Left lobe of liver (tissue), 2 donors: ENCODE results near the gene CALR3. TPM values are rescaled to one million over a fixed set of nuclear protein-coding genes. Genes with fewer than 3 reads are reported as not detected.
A peak's percentile ranks its signal among the peaks of the same experiment; 100 is the strongest.
"Not testable (repeated sequence)": the region's sequence is repeated elsewhere in the genome, so short reads cannot be mapped to it uniquely, and the experiment has no call there.

Experiments
- ATAC-seq: fragments of 200-7000 bp; cut with Tn5 transposase; one replicate; pipeline ENCODE4 v1.9.1; 2020; ENCODE audit warnings: mild to moderate bottlenecking, moderate library complexity
- DNase-seq: peaks from one replicate; pipeline ENCODE4 v3.0.0-alpha.2; 2020; ENCODE audit warnings: low spot score
- total RNA-seq: library from RNA; stranded (reverse); gene quantifications from one replicate; pipeline ENCODE4 v1.2.1, GENCODE V29; 2021
- donor health status: DM: no; HTN: no; CAD: no; lungs with moderate emphysema.
- donor health status: DM: no; HTN: yes; CAD: no.

Gene CALR3, protein sequence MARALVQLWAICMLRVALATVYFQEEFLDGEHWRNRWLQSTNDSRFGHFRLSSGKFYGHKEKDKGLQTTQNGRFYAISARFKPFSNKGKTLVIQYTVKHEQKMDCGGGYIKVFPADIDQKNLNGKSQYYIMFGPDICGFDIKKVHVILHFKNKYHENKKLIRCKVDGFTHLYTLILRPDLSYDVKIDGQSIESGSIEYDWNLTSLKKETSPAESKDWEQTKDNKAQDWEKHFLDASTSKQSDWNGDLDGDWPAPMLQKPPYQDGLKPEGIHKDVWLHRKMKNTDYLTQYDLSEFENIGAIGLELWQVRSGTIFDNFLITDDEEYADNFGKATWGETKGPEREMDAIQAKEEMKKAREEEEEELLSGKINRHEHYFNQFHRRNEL
- not detected for total RNA-seq

DNA sequence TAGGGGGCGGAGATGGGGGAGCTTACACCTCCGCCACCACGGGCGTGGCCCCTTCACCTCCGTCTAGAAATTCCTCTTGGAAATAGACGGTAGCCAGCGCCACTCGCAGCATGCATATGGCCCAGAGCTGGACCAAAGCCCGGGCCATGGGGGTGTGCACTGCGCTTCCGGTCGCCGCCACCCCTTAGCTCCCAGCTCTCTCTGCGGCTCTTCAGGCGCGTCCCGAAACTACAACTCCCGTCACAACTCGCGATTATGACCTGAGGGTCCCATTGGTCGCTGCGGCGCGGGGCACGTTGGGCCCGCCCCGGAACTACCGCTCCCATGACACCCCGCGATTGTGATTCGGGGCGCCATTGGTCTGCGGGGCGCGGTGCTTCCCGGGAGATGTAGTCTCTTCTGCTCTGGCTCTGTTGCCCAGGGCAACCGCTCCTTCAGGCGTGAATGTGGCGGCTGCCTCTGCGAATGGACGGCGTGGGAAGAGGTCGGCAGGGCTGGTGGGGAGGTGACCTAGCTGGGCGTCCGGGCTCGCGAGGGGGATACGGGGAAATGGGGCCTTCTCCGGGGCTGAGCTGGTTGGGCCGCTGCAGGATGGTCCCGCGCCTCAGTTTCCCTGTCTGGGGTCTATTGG, at the start of gene CALR3, which contains the start of gene C19orf44:
Gene CALR3, minus strand, starts transcription at position 186 of the 631 bp plus-strand sequence. Its CDS starts 38 bp downstream, at position 148.
Gene C19orf44, plus strand, starts transcription at position 413 of the 631 bp plus-strand sequence. CDS start 4,399 bp downstream, outside the sequence.
- DNase-seq (peak; percentile 99), ATAC-seq (peak; percentile 94)

DNA sequence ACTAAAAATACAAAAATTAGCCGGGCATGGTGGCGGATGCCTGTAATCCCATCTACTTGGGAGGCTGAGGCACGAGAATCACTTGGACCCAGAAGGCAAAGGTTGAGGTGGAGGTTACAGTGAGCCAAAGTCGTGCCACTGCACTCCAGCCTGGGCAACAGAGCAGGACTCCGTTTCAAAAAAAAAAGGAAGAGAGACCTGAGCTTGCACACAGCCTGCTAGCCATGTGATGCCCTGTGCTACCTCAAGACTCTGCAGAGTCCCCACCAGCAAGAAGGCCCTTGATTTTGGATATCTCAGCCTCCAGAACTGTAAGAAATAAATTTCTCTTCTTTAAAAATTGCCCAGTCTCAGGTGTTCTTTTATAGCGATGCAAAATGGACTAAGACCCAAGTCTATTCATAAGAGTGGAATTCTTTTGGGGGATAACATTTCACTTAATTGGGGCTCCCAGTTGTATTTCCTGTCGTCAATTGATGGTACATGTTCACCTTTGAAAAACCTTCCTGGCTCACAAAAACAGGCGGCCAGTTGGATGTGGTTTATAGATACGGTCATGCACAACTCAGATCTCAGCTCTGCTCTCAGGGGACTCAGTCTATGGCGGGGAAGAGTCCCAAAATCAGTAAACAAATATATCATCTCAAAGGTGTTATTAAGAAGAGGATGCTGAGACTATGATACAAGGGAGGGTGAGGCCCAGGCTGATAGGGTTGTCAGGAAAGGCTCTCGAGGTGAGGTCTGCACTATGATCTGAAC, 48.7 kb upstream of the CALR3 start:
- DNase-seq (no peak), ATAC-seq (no peak)

DNA sequence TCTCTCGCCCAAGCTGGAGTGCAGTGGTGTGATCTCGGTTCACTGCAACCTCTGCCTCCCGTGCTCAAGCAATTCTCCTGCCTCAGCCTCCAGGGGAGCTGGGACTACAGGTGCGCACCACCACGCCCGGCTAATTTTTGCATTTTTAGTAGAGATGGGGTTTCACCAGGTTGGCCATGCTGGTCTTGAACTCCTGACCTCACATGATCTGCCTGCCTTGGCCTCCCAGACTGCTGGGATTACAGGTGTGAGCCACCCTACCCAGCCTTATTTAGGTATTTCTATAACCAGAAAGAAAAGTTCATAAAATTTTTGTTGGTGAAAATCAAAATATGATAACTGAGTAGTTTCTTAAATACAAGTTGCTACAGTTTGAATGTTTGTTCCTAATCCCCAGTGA, 47.8 kb upstream of the CALR3 start:
- not testable (repeated sequence) for DNase-seq, ATAC-seq

DNA sequence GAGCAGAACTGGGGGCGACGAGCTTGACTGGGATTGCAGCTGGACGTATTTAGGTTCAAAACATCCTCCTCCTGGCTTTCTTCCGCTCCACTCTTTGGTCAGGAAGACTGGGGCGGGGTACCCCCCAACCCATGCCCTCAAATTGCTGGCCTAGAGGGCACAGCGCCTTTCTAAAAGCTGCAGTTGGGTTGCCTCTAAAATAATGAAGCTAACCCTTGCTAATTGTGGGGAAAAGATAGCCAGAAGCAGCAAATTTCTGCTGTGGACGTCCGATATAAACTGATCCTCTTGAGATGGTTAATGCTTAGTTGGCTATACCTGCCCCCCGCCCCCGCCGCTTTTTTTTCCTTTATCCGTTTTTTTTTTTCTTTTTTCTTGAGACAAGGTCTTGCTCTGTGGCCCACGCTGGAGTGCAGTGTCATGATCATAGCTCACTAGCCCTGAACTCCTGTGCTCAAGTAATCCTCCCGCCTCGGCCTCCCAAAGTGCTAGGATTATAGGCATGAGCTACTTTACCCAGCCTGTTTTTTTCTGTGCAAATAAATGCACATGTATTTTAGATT, 47.0 kb upstream of the CALR3 start:
- DNase-seq (no peak), ATAC-seq (no peak)

DNA sequence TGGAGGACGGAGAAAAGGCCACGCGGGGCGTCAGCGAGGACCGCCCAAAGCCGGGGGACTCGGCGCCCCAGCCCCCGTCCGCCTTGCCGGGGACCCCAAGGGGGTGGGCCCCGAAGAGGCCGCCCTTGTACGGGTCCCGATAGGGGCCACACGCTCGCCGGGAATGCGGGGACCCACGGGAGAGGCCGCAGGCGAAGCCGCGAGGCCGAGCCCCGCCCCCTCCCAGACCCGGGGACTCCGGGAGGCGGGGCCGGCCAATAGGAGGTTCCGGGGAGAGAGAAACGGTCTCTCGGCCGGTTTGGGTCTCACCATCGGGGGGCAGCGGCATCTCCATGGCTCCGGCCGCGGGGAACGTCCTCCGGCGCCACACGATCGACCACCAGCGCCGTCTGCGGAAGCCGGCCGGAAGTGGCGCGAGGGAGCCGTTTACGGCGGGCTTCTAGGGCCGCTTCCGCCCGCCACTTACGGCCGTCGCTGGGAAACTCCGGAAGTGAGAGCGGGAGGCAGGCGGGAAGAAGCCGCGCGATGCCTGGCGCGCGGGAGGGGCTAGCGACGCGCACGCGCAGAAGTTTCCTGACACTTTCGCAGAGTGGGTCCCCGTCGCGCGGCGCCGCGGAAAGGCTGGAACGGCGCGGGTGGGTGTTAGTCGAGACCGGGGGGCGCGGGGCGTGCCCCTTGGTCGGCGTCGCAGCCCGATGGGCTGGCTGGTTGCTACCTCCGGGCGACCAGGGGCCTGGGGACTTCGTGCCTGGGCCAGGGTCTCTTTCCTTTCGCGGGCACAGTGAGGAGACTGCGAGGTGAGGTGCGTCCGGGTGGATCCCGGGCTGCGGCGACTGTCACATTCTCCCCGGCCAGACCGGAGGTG, 46.3 kb upstream of the CALR3 start, which contains the start of gene CHERP:
Gene CHERP, minus strand, starts transcription at position 393 of the 865 bp plus-strand sequence. Its CDS starts 59 bp downstream, at position 334.
- DNase-seq (peak; percentile 97), ATAC-seq (peak; percentile 87)

DNA sequence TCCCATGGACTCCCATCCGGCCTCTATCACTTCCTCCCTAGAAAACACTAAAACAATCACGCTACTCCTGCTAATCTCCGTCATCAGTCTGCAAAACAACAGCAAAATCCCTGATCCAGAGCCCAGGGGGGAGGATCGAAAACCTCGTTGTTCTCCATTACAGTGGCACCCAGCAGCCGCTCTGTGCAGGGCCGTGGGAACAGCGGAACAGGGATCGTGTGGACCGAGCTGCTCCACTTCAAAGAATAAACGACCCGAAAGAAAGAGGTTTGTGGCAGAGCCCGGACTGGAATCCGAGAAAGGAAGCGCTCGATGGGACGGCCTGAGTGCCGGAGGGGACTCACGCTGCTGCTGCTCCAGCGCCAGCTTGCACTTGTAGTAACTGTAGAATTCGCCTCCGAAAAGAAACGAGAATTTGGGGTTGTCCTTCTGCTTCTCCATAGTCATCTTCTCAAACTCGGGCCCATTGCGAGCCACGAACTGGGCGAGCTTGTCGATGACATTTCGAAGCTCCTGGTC, 45.6 kb upstream of the CALR3 start:
- ATAC-seq = peak; percentile 3
- no peak for DNase-seq

DNA sequence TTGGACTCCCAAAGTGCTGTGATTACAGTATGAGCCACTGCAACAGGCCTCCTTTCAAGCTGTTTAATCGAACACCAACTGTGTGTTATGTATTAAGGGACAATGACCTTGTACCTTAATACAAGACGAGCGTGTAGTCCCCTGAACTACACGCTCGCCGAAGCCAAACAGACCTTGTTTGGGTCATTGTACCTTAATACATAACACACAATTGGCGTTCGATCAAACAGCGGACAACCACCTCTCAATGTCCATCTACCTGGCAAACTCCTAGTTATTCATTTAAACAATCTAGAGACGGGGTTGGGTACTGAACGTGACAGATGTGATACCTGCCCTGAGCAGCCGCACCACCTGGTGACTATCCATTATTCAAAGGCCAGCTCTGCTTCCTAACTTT, 45.0 kb upstream of the CALR3 start:
- peak; percentile 63 for ATAC-seq
- DNase-seq = peak; percentile 85

DNA sequence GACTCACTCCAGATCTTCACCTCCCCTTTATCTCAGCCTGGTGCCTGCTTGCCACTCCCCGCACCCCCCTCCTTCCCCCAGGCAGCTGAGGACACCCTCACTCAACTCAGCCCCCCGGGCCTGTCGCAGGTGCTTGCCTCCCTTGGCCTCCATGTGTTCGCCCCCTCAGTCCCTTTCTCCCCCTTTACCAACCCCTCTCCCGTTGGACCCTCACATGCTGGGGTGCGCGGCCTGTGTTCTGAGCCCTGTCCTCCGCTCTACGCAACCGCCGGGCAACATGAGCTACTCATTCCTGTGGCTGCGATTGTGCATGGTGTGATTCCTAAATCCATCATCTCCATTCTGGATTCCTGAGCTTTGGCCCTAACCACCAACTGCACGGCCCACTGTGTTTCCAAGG, 41.1 kb upstream of the CALR3 start:
- DNase-seq = no peak

DNA sequence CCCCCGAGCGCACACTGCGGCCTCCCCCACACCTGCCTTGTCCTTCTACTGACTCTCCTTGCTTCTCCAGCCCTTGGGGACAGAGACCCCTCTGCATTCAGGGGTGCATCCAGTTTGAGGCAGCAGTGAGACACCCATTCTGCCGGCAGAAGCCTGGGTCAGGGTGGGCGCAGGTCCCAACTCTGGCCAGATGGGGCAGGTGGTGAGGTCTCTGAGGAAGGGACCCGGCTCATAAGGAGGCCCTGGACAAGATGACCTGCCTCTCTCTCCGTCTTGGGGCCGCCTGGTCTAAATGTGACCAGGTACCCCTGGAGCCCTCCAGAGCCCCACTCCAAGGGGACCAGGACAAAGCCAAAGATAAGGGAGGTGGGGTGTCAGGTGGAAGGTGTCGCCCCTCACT, 40.2 kb upstream of the CALR3 start:
- no peak for DNase-seq

More for the DNA sequence above, 41.1 kb upstream of the CALR3 start:
- no peak for ATAC-seq

DNA sequence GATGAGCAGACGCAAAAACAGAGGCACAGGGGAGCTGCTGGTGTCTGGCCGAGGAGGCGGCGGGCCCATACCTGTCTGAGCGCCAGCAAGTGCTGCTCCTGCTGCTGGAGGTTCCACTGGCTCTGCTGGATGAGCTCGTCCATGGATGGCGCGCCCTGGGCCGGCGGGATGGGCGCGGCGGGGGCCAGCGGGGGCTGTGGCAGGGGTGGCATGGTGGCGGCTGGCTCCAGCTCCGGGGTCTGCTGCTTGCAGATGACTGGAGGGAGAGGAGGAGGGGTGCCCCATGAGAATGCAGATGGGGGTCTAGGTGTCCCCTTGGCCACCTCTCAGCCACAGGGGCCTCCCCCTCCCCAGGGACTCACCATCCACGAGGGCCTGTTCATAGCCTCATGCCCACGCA, 39.4 kb upstream of the CALR3 start:
- ATAC-seq (no peak), DNase-seq (no peak)

More for the DNA sequence above, 40.2 kb upstream of the CALR3 start:
- no peak for ATAC-seq

DNA sequence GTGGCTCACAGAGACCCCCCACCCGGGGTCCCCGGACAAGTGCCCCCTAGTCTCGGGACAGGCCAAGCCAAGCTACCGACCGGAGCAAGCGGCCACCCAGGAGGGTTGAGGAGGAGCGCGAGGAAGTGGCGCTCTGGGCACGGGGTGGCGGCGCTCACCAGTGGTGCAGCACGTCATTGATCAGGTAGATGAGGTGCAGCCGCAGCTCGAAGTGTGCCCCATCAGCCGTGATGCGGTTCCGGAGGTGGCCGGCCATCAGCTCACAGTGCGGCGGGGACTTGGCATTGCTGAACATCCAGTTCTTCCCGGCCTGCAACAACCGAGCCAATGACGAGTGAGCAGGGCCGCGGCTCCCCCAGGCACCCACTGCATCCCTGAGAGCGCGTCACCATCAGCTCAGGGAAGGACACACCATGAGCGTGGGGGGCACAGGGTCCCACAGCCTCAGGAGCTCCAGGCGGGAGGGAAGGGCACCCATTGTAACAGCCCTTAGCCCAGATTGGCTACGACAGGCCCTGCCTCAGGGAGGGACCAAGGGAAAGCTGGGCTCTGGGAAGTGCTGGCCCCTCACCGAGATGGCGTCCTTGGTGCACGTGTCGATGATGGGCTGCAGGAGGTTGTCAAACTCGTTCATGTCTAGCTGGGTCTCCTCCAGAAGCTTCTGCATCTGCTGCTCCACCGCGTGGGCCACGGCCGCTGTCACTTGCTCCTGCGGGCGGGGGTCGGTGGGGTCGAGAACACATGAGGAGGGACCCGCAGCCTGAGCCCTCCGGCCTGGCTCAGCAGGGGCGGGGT, 36.7 kb upstream of the CALR3 start:
- DNase-seq (no peak), ATAC-seq (no peak)

DNA sequence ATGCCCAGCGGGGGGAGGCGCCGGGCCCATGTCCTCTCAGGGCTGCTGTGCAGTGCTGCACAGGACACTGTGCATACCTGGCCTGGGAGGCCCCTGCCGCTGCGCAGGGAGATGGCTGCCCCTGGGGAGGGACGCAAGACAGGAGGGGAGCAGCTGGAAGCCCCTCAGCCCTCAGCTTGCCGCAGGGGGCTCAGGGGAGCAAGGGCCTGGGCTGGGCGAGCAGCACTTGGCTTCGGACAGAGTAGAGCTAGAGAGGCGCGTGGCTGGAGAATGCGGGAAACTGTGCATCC, 35.4 kb upstream of the CALR3 start:
- ATAC-seq (no peak), DNase-seq (no peak)

DNA sequence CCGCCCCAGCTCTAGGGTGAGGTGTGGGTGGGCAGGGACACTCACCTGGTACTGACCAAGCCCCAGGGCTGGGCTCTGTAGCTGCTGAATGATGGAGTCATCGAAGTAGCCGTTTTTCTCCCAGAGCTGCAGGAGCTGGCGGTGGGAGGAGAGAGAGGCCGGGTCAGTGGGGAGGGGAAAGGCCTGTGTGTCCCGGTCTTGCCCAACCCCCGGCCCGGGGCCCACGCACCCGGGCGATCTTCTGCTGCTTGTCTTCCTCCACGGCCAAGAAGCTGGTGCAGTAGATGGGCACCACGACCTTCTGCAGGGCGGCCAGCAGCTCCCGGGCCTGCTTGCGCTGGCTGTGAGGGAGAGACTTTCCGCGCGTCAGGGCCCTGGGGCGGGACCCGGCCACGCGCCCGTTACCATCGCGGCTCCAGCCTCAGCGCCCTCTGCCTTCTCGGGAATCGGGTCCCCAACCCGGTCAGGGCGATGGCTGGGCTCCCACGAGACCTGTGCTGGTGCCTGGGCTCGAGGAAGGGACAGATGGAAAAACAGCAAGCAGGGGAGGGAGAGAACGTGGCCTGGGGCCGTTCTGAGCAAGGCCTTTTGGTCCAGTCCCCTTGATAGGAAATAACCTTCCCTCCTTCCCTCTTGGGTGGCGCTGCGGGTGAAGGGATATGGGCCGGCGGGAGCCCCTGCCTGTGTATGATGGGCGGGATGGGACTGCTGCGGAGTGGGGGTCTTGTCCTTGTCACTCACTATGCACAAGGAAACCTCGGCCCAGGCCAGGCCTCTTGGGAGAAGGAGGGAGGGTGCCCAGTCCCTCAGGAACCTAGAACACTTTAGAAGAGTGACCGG, 34.8 kb upstream of the CALR3 start:
- peak; percentile 68 for DNase-seq

DNA sequence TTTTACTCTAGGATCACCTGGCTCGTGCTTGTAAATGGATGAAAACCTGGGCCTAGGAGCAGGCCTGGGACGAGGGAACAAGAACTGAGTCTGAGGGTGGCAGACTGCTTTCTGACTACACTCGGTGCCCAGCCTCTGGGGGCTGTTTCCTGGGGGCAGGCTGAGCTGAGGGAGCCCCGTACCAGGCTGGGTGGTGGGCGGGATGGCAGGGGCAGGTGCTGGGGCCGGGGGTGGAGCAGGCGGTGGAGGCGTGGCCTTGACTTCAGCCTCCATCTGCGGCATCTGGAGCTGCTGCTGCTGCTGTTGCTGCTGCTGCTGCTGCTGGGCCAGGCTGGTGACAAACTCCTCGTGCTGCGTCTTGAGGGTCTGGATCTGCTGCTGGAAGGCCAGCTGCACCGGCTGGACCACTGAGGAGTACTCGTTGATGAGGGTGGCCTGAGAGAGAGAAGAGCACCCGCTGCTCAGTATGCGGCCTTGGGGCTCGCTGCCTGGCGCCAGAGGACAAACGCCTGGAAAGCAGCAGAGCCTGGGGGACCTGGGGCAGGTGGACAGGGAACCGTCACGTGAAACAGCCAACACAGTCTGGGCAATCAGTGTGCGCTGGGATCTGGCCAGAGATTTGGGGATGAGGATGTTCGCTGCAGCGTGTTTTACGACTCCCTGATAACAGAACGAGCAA, 33.6 kb upstream of the CALR3 start:
- ATAC-seq = no peak
- no peak for DNase-seq

More for the DNA sequence above, 34.8 kb upstream of the CALR3 start:
- ATAC-seq = peak; percentile 67

DNA sequence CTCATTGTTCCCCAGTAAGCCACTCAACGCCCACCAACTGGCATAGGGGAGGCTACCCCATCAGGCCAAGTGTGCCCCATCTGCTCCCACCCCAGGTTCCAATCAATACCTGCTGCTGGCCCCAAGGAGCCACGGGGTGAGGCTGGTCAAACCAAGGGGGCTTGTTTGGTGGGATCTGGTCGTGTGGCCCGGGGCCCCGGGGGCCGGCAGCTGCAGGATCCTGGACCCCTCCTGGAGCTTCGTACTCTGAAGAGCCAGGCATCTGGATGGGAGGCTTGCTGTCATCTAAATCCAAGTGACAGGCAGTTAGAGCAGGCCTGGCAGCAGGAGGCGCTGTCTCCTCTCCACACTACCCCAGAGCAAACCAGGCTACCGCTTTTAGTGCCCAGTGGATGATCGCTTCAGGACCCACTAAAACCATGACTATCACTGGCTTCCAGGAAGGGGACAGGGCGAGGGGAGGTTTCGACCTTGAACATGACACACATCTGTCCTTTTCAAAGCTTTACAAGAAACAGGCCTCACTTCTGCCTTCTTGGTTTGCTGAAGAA, 32.1 kb upstream of the CALR3 start:
- DNase-seq = no peak
- ATAC-seq = no peak

DNA sequence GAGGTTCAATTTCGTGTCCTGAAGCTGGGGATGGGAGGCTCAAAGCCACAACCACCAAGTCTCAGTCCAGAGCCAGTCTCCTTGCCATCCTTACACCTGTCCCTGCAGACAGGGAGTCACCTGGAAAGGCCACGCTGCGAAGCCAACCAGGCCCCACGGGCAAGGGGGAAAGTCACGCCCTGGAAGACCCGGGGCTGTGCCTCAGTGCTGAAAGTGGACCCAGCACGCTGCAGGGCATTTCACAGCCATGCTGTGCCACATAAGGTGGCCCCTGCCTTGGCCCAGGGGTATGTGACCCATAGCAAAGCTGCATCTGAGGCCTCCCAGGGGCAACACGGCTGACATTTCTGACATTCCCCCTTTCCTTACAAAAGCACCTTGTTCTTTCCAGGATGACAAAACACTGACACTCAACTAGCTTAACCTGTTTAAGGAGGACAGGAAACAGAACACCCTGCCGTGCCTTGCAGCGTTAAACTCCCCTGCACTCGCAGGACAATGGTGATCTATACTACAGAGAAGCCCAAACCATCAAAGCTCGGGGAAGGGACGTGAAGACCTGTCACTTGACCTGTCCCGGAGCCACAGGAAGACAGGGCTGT, 31.5 kb upstream of the CALR3 start:
- DNase-seq (no peak), ATAC-seq (no peak)
